GM12874 (cell line): ENCODE results near the gene OXLD1.

ENCODE experiments used
- TF ChIP-seq, protein P1 (sequence below): IDR thresholded peaks from 2 replicates; pipeline ENCODE4 v1.5.1; 2011; ENCODE audit warnings: low read depth, mild to moderate bottlenecking, control low read depth, low read length, moderate library complexity; ENCODE audit not compliant: insufficient read depth

OXLD1 gene

DNA sequence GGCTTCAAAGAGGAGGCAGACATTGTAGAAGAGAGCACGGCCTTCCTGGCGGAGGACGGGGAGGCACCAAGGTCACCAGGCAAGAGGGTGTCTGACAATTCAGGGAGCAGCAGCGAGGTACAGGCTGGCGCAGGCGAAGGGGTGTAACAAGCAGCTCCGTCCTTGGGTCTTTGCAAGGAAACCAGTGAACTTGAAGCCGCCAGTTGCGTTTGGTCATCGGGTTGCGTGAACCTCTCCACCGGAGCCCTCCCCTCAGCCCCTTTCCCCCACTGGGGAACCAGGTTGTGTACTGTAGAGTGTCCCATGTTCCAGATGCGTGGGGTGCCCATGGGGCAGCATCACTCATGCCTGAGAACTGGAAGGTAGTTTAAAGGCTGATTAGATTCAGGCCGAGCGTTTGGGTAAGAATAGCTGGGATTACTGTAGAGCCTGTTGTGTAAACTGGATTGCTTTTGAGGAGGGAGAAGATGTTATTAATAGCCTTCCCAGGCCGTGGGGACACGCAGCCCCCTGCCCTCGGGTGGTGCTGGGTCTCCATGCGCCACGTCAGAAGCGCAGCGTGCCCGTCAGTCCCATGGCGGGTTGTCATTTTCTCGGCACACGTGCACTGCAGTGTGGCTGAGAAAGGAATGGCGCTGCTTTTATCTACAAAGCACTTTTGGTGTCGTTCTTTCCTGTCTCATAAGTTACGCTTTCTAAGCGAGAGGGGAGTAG lies 39.3 kb upstream of the OXLD1 start:
- TF ChIP-seq, protein P1, sequence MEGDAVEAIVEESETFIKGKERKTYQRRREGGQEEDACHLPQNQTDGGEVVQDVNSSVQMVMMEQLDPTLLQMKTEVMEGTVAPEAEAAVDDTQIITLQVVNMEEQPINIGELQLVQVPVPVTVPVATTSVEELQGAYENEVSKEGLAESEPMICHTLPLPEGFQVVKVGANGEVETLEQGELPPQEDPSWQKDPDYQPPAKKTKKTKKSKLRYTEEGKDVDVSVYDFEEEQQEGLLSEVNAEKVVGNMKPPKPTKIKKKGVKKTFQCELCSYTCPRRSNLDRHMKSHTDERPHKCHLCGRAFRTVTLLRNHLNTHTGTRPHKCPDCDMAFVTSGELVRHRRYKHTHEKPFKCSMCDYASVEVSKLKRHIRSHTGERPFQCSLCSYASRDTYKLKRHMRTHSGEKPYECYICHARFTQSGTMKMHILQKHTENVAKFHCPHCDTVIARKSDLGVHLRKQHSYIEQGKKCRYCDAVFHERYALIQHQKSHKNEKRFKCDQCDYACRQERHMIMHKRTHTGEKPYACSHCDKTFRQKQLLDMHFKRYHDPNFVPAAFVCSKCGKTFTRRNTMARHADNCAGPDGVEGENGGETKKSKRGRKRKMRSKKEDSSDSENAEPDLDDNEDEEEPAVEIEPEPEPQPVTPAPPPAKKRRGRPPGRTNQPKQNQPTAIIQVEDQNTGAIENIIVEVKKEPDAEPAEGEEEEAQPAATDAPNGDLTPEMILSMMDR, result no peak

DNA sequence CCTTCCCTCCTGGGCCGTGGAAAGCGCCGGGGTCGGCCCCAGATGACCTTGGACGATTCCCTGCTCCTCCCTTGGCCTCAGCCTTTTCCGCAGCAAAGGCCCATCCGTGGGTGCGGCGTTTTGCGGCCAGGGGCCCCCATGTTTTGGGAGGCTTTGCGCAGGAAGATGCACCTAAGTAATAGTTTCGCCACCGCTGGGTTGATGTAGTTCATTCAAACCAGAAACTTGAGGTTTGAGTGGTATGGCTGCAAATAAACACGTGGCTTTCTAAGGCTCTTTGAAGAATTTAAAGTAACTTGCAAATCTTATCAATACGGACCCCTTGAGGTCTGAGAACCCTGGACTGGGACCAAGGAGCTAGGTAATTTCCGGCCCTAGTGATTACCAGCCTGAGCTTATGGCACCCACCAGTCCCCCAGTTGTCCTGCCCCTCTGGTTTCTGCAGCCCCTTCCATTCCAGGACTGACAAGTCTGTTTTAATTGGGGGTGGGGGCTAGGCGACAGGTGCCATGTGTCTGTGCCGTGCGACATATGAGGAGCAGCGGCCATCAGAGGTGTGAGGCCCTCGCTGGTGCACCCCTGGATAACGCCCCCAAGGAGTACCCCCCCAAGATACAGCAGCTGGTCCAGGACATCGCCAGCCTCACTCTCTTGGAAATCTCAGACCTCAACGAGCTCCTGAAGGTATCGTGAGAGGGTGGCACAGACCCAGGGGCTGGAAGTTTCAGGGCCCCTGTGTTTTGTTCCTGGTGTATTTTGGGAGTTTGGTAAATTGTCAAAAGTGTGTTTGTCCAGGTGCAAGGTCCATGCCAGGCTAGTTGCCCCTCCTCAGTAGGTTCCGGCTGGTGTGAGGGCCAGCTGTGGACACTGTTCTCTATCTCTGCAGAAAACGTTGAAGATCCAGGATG lies 37.6 kb upstream of the OXLD1 start:
- TF ChIP-seq, protein P1, result no peak

DNA sequence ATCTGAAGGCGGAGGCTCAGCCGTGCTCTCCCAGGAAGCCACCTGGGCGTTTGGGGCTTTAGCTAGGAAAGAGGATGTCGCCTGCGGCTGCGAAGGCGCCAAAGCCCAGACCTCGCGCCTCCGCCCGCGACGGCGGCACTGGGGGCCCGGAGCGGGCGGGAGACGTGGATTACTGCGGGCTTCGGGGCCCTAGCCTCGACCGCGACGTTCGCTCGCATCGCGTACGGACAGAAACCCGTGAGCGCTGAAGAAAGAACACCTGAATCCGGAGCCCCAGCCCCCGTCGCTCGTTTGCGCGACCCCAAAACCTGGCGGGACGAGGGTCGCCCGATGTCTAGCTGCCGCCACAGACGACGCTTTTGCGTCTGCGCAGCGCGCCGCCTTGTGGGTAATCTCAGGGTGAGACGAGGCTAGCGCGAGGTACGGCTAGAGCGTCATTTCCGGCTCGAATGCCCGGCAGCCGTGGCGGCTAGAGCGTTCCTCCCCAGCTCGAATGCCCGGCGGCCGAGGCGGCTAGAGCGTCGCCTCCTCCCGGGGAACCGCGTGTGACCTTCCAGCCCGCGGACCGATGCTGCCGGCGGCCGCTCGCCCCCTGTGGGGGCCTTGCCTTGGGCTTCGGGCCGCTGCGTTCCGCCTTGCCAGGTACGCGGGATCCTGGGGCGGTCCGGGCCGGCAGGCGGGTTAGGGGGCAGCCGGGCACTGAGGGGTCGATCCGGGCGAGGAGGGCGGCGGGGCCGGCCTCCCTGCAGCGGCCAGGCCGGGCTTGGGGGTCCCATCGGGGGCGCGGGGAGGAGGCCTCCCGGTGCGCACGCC lies 36.7 kb upstream of the OXLD1 start, which contains the start of gene MRPL12:
MRPL12 (plus strand) TSS at position 434 of the 813 bp plus-strand sequence; CDS start at position 569, 135 bp downstream.
- TF ChIP-seq, protein P1, result 0 out of 2 replicates have a peak, but pooled peaks have one; percentile 13

DNA sequence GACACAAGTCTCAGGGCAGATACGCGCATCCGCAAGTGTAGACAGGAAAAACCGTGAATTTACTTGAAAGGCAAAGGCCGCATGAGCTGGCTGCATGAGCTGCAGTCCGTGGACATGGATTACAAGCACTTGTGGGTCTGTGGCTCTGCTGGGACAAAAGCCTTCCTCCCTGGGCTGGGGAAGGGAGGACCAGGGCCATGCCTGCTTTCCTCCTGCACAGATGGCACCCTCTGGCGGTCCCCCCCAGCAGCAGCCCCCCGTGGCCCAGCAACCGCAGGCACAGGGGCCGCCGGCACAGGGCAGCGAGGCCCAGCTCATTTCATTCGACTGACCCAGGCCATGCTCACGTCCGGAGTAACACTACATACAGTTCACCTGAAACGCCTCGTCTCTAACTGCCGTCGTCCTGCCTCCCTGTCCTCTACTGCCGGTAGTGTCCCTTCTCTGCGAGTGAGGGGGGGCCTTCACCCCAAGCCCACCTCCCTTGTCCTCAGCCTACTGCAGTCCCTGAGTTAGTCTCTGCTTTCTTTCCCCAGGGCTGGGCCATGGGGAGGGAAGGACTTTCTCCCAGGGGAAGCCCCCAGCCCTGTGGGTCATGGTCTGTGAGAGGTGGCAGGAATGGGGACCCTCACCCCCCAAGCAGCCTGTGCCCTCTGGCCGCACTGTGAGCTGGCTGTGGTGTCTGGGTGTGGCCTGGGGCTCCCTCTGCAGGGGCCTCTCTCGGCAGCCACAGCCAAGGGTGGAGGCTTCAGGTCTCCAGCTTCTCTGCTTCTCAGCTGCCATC lies 35.1 kb upstream of the OXLD1 start:
- TF ChIP-seq, protein P1, result no peak

DNA sequence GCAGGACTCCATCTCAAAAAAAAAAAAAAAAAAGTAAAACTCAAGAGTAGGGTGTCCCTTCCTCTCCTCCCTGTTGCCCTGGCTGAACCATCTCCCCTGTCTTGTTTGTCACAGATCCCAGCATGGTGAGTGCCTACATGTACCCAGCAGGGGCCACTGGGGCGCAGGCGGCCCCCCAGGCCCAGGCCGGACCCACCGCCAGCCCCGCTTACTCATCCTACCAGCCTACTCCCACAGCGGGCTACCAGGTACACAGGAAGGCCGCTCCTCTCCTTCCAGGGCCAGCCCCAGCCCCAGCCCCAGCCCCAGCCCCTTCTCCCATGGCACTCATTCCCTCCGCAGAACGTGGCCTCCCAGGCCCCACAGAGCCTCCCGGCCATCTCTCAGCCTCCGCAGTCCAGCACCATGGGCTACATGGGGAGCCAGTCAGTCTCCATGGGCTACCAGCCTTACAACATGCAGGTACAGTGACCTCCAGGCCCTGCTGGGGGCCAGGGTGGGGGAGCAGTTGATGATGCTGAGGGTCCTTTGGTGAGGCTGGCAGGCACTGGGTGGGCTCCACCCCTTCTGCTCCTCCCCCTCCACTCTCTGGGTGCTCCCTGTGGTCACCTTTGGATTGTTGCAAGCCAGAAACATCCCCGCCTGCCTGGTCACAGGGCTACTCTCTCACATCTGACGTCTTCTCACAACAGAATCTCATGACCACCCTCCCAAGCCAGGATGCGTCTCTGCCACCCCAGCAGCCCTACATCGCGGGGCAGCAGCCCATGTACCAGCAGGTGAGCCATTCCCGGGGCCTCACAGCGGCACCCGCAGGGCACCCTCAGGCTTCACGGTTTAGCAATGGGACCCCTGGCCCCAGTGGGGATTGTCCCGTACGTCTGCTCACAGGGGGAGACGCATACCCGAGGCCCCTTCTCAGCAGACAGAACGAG lies 34.2 kb upstream of the OXLD1 start:
- TF ChIP-seq, protein P1, result no peak

DNA sequence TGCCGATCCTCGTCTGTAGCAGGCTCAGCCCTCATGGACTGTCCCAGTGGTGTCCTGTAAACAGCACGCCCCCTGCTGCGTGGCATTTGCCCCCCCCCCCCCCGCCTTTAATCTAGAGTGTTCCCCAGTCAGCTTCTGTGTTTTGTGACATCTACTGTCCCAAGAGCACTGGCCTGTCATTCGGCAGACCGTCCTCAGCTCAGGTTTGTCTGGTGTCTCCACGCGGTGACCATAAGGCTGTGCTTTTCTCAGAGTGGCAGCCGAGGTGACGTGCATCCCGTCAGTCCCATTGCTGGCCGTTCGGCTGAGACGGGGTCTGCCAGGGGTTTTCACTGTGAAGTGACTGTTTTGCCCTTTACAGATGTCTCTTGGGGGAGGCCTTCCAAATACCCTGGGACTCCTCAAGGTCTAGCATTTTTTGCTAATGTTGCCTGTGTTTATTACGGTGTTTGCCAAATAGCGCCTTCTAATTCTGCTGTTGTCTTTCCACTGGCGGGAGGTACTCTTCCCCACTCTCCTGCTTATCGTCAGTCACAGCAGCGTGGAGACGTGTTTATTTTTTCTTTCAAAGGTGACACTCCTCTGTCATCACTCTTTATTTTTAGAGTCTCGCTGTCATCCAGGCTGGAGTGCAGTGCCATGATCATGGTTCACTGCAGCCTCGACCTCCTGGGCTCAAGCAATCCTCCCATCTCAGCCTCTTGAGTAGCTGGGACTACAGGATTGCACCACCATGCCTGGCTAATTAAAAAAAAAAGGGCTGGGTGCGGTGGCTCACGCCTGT lies 31.0 kb upstream of the OXLD1 start:
- TF ChIP-seq, protein P1, result no peak
